Keratinocyte (primary cell): ENCODE results near the gene DSC2. TPM values are rescaled to one million over a fixed set of nuclear protein-coding genes. Genes with fewer than 3 reads are reported as not detected.
A peak's percentile ranks its signal among the peaks of the same experiment; 100 is the strongest.

Experiments
- DNase-seq: peaks from one replicate; pipeline ENCODE4 v3.0.0-alpha.2; 2011; ENCODE audit warnings: low read depth, missing footprints, low spot score
- FAIRE-seq: peaks from 2 replicates; lab custom pipeline; 2011; peaks lifted over from hg19 to GRCh38; lab: Jason Lieb, UNC
- H2AFZ ChIP-seq: 2 replicates; pipeline ENCODE4 v1.6.0; 2012; ENCODE audit warnings: low read length, control low read depth, inconsistent platforms; ENCODE audit not compliant: control insufficient read depth
- H3K27ac ChIP-seq: 2 replicates; pipeline ENCODE4 v1.5.1; 2011; ENCODE audit warnings: low read length; ENCODE audit not compliant: control insufficient read depth, insufficient read depth
- H3K27me3 ChIP-seq: 3 replicates; pipeline ENCODE4 v1.6.0; 2011; ENCODE audit warnings: low read length; ENCODE audit not compliant: control insufficient read depth, insufficient read depth; ENCODE audit errors: extremely low read depth
- H3K36me3 ChIP-seq, 2 experiments: 2 replicates in 1 of 2; 3 replicates in 1 of 2; pipeline ENCODE4 v1.5.1; 2011; ENCODE audit warnings: low read length in 2 of 2, mild to moderate bottlenecking in 1 of 2; ENCODE audit not compliant: control insufficient read depth in 2 of 2, insufficient read depth in 2 of 2; ENCODE audit errors: extremely low read depth in 1 of 2
- H3K4me1 ChIP-seq: 3 replicates; pipeline ENCODE4 v1.5.1; 2011; ENCODE audit warnings: low read length; ENCODE audit not compliant: control insufficient read depth, insufficient read depth; ENCODE audit errors: extremely low read depth
- H3K4me2 ChIP-seq: 3 replicates; pipeline ENCODE4 v1.6.0; 2011; ENCODE audit warnings: low read depth, low read length; ENCODE audit not compliant: control insufficient read depth, insufficient read depth; ENCODE audit errors: extremely low read depth
- H3K4me3 ChIP-seq, 3 experiments: fragments of 200-600 bp in 1 of 3; sonication (generic) in 1 of 3; 2 replicates in 2 of 3; 3 replicates in 1 of 3; pipeline ENCODE4 v1.5.1; 2011 to 2016; ENCODE audit warnings: low read length in 3 of 3, mild to moderate bottlenecking in 3 of 3, control low read depth in 2 of 3, inconsistent platforms in 1 of 3, low read depth in 1 of 3, mixed read lengths in 1 of 3, mixed run types in 1 of 3, moderate library complexity in 1 of 3; ENCODE audit not compliant: control insufficient read depth in 2 of 3, insufficient read depth in 2 of 3; ENCODE audit errors: extremely low read depth in 1 of 3
- H3K79me2 ChIP-seq: 2 replicates; pipeline ENCODE4 v1.6.0; 2012; ENCODE audit warnings: low read length; ENCODE audit not compliant: control insufficient read depth, insufficient read depth
- H3K9ac ChIP-seq: 3 replicates; pipeline ENCODE4 v1.6.0; 2011; ENCODE audit warnings: low read length; ENCODE audit not compliant: control insufficient read depth, insufficient read depth; ENCODE audit errors: extremely low read depth
- H3K9me1 ChIP-seq: 3 replicates; pipeline ENCODE4 v1.6.0; 2011; ENCODE audit warnings: low read length; ENCODE audit not compliant: control insufficient read depth, insufficient read depth; ENCODE audit errors: extremely low read depth
- H3K9me3 ChIP-seq: 2 replicates; pipeline ENCODE4 v1.5.1; 2012; ENCODE audit warnings: low read depth, low read length; ENCODE audit not compliant: control insufficient read depth
- H4K20me1 ChIP-seq: 3 replicates; pipeline ENCODE4 v1.6.0; 2011; ENCODE audit warnings: low read length; ENCODE audit not compliant: control insufficient read depth, insufficient read depth; ENCODE audit errors: extremely low read depth
- EZH2 ChIP-seq: IDR thresholded peaks from one replicate; pipeline ENCODE4 v1.6.1; 2012; ENCODE audit warnings: inconsistent platforms, mild to moderate bottlenecking, low read length, moderate library complexity
- dilution Hi-C: fragments of 300-500 bp; cut with MboI; formaldehyde crosslinking; loops from one replicate; pipeline ENCODE4 v1.7.0; 2020; ENCODE audit warnings: low sequenced_read_pairs; ENCODE audit not compliant: extremely low pct_ligation_motif_present
- polyA plus RNA-seq, 5 experiments: library from polyadenylated mRNA; depleted of rRNA in 3 of 5; stranded (reverse) in 3 of 5; stranded (forward) in 1 of 5; unstranded in 1 of 5; fragments of >200 nt; gene quantifications; 1 replicate in 1 of 5; 2 replicates in 3 of 5; 3 replicates in 1 of 5; pipeline versions ENCODE4 v1.2.1 to v1.2.3, GENCODE V29; 2011 to 2012; ENCODE audit warnings: missing spikeins in 2 of 5, low read depth in 1 of 5, low replicate concordance in 1 of 5
- TF ChIP-seq, protein P1 (sequence below), 3 experiments: IDR thresholded peaks in 1 of 3; conservative IDR thresholded peaks in 1 of 3; optimal IDR thresholded peaks in 1 of 3; 2 replicates in 2 of 3; 3 replicates in 1 of 3; pipeline versions ENCODE3 to v1.5.1; 2011; ENCODE audit warnings: low read length in 3 of 3, mild to moderate bottlenecking in 3 of 3, moderate library complexity in 2 of 3, control low read depth in 1 of 3, inconsistent platforms in 1 of 3; ENCODE audit not compliant: insufficient read depth in 2 of 3; ENCODE audit errors: extremely low read depth in 1 of 3

Gene DSC2
- polyA plus RNA-seq, 1 donor (not counting 4 experiments of a cell fraction or from before 2014, with no cell fraction given): 37.1 TPM

DNA sequence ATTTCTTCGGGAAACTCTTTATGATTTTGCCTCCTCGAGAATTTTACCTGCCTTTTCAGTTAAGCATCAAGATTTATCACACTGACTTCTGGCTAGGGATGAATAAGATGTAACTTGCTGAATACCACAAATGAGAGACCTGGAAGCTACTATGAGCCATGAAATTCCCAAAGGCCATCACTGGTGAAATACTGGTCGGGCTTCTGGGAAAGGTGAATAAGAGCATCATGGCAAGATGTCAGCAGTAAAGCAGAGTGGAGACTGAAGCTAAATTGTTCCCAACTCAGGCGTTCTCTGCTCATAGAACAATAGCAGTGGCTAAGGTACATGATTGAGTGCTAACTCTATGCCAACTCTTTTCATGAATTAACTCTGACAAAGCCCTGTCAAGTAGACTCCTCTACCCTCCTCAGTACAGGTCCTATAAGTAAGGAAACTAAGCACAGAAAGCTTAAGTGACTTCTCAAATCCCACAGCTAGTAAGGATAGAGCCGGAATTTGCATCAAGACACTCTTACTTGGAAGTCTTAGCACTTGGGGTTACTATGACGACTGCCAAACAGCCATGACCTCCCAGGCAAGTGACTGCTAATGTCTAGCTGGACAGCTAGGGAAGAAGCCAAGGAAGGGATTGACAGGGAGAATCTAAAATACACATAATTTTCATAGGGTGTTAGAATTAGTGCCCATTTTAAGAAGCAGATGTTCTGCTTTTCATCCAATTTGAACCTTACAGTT lies 37.0 kb downstream of the DSC2 start:
- no peaks in the 10 kb centered on the region for H3K79me2 ChIP-seq
- H2AFZ ChIP-seq: no peak overlapping the region
- H3K27ac ChIP-seq: peak overlapping the region; percentile 71
- dilution Hi-C loops: no loop called here
- no peak overlapping the region for H3K9ac ChIP-seq
- H3K4me1 ChIP-seq: peaks cover 23% of the 10 kb centered on the region
- peaks cover 0 to 9% of the 10 kb centered on the region in 2 experiments for H3K36me3 ChIP-seq
- H4K20me1 ChIP-seq: no peaks in the 10 kb centered on the region
- no peak overlapping the region for H3K4me3 ChIP-seq
- H3K9me1 ChIP-seq: no peaks in the 10 kb centered on the region
- H3K27me3 ChIP-seq: no peaks in the 10 kb centered on the region
- FAIRE-seq (peak; percentile 82), DNase-seq (no peak)
- no peak for TF ChIP-seq EZH2
- TF ChIP-seq, protein P1, sequence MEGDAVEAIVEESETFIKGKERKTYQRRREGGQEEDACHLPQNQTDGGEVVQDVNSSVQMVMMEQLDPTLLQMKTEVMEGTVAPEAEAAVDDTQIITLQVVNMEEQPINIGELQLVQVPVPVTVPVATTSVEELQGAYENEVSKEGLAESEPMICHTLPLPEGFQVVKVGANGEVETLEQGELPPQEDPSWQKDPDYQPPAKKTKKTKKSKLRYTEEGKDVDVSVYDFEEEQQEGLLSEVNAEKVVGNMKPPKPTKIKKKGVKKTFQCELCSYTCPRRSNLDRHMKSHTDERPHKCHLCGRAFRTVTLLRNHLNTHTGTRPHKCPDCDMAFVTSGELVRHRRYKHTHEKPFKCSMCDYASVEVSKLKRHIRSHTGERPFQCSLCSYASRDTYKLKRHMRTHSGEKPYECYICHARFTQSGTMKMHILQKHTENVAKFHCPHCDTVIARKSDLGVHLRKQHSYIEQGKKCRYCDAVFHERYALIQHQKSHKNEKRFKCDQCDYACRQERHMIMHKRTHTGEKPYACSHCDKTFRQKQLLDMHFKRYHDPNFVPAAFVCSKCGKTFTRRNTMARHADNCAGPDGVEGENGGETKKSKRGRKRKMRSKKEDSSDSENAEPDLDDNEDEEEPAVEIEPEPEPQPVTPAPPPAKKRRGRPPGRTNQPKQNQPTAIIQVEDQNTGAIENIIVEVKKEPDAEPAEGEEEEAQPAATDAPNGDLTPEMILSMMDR (optimal IDR thresholded peaks at IDR 0.05 in 1 of 3, IDR thresholded peaks at IDR 0.05 in 1 of 3, conservative IDR thresholded peaks at IDR 0.05 in 1 of 3; ENCODE audit: extremely low read depth in 1 of 3, insufficient read depth in 2 of 3, low read length in 3 of 3): no peak
- H3K4me2 ChIP-seq: peak overlapping the region; percentile 37
- H3K9me3 ChIP-seq: no peaks in the 10 kb centered on the region

DNA sequence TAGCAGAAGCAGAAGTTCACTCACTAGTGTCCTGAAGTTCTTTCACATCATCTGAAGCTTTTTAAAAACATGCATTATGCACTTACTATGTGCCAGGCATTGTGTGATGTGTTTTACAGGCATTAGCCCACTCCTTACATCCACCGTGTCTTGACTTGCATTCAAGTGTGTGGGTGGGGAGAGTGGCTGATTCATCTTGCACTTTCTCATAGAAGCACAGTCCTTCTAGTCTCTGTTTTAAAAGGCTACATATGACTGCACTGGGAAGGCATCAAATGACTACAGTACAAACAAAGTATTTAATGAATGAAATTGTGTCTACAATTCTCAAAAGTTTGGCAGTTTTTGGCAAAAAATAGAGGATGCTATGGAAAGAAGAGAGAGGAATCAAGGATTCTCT lies 38.1 kb downstream of the DSC2 start:
- Histone ChIP-seq H3K36me3 (peaks cover 0 to 4% of the 10 kb centered on the region in 2 experiments), H3K79me2 (no peaks in the 10 kb centered on the region), H2AFZ (no peak overlapping the region), H3K4me1 (peaks cover 23% of the 10 kb centered on the region), H3K27ac (peak overlapping the region; percentile 71), H3K27me3 (no peaks in the 10 kb centered on the region), H3K9me3 (no peaks in the 10 kb centered on the region), H3K9me1 (no peaks in the 10 kb centered on the region), H3K4me2 (peak overlapping the region; percentile 37), H3K9ac (peak overlapping the region; percentile 1), H3K4me3 (no peak overlapping the region), H4K20me1 (no peaks in the 10 kb centered on the region)
- FAIRE-seq: peak; percentile 100
- no peak for TF ChIP-seq EZH2
- TF ChIP-seq, protein P1 (optimal IDR thresholded peaks at IDR 0.05 in 1 of 3, IDR thresholded peaks at IDR 0.05 in 1 of 3, conservative IDR thresholded peaks at IDR 0.05 in 1 of 3; ENCODE audit: extremely low read depth in 1 of 3, insufficient read depth in 2 of 3, low read length in 3 of 3): no peak
- peak; percentile 78 for DNase-seq
- dilution Hi-C loops: no loop called here
